ENCODE measurements around the gene NME9.
A peak's percentile ranks its signal among the peaks of the same experiment; 100 is the strongest.

NME9 gene

DNA sequence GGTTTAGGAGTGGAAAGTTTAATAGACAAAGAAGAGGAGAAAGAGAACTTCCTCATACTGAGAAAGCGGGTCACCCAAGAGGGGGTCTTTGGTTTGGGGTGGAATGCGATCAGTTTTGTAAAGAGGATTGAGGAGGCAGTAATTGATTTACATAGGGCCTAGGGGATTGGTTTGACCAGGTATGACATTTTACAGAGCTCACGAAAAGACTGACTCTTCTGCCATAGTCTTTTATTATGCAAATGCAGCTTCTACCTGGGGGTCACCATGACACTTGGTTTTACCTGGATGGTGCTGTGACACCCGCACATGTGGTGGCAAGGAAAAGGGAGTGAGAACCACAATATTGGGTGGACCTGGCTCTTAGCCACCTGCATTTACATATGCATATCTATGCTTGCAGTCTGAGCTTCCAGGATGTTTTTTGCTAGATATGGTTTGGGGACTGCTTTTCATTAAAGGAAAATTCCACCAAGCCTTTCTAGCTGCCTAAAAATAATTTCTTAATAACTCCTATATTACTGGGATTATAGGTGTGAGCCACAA is 6.9 kb upstream of the NME9 start:
- TF ChIP-seq, protein P1, sequence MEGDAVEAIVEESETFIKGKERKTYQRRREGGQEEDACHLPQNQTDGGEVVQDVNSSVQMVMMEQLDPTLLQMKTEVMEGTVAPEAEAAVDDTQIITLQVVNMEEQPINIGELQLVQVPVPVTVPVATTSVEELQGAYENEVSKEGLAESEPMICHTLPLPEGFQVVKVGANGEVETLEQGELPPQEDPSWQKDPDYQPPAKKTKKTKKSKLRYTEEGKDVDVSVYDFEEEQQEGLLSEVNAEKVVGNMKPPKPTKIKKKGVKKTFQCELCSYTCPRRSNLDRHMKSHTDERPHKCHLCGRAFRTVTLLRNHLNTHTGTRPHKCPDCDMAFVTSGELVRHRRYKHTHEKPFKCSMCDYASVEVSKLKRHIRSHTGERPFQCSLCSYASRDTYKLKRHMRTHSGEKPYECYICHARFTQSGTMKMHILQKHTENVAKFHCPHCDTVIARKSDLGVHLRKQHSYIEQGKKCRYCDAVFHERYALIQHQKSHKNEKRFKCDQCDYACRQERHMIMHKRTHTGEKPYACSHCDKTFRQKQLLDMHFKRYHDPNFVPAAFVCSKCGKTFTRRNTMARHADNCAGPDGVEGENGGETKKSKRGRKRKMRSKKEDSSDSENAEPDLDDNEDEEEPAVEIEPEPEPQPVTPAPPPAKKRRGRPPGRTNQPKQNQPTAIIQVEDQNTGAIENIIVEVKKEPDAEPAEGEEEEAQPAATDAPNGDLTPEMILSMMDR (IDR thresholded peaks at IDR 0.05; ENCODE audit: insufficient read depth, low read length, poor library complexity, severe bottlenecking), result no peak
- DNase-seq (ENCODE audit: extremely low read depth, insufficient read length), result no peak
- no peaks in the 10 kb centered on the region for H3K36me3 ChIP-seq (ENCODE audit: control insufficient read depth, insufficient read depth, low read length)

DNA sequence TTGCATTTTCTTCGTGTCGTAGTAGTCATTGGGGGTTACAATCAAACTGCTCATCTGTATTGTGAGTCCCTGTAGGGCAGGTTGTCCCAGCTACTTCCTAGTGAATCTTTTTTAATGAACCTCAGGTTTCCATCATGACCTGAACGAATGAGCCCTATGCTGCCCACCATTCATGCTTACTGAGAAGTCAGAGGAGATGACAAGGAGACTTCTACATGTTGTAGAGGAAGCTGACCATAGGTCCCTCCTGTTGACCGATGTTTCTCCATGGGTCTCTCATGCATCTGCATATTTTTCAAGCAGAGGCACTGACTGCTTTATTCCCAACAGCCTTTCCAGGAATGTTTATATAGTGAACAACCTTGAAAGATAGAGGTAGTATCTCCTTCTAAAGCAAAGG is 5.0 kb upstream of the NME9 start:
- no peak for DNase-seq (ENCODE audit: extremely low read depth, insufficient read length)
- Histone ChIP-seq H3K36me3 (ENCODE audit: control insufficient read depth, insufficient read depth, low read length) (no peaks in the 10 kb centered on the region), H3K27me3 (replicated peaks; ENCODE audit: control insufficient read depth, insufficient read depth, low read length) (0 out of 2 replicates have a peak, but pooled peaks cover 1% of the 10 kb centered on the region), H3K4me3 (replicated peaks; ENCODE audit: low read depth, low read length) (no peak overlapping the region)
- TF ChIP-seq, protein P1 (IDR thresholded peaks at IDR 0.05; ENCODE audit: insufficient read depth, low read length, poor library complexity, severe bottlenecking), result no peak

More for the DNA sequence above, 6.9 kb upstream of the NME9 start:
- no peaks in the 10 kb centered on the region for H3K27me3 ChIP-seq (replicated peaks; ENCODE audit: control insufficient read depth, insufficient read depth, low read length)
- no peak overlapping the region for H3K4me3 ChIP-seq (replicated peaks; ENCODE audit: low read depth, low read length)

DNA sequence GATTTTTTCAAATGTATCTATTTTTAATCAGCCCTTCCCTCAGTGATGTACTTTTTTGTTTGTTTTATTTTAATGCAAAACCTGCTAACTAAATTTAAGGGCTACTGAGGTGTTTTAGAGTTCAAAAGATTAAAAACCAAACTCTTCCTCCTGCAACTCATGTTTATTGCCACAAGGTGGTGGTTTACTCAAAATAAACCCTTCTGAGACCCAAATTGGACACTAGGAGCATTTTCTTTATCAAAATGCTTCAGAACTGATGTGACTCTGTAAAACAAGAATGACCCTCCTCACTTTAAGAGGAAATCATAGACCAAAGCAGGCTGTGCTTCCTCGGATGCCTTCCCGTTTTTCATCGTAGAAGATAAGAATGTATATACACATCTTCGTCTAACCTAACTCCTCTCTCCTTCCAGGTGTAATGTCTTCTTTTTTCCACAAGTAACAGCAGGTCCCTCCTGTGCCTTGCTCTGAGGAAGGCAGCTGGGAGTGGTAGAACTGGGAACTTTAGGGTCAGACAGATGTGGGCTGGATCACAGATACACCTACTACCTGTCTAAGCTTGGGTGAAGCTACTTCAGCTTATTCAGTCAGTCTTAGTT is 2.9 kb upstream of the NME9 start:
- Histone ChIP-seq H3K27me3 (replicated peaks; ENCODE audit: control insufficient read depth, insufficient read depth, low read length) (0 out of 2 replicates have a peak, but pooled peaks cover 1% of the 10 kb centered on the region), H3K4me3 (replicated peaks; ENCODE audit: low read depth, low read length) (no peak overlapping the region), H3K36me3 (ENCODE audit: control insufficient read depth, insufficient read depth, low read length) (no peaks in the 10 kb centered on the region)
- TF ChIP-seq, protein P1 (IDR thresholded peaks at IDR 0.05; ENCODE audit: insufficient read depth, low read length, poor library complexity, severe bottlenecking), result peak; percentile 46
- DNase-seq (ENCODE audit: extremely low read depth, insufficient read length), result no peak

DNA sequence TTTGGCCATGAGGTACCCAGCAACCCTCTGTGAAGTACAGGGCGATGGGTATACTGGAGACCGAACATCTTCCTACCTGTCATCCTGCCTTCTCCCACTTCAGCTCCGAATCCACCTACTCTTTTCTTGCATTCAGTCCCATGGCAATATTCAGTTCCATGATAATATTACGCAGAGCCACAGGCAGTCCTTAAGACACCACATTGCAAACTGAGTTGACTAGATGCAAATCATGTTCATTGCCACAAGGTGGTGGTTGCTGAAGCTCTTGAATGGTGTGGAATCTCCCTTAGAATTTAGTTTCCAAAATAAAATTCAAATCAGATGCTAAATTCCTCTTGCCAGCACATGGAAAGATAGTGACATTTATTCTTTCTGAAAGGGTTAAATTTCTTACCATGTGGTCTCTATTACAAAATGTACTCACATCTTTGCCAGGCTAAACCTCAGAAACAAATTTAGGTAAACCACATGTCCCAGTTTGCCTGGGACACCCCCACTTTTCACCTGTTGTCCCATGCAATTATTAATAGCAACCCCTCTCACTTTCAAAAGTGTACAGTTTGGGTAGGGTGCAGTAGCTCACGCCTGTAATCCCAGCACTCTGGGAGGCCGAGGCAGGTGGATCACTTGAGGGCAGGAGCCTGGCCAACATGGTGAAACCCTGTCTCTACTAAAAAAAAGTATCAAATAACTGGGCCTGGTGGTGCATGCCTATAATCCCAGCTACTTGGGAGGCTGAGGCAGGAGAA is 1.7 kb upstream of the NME9 start:
- H3K36me3 ChIP-seq (ENCODE audit: control insufficient read depth, insufficient read depth, low read length), result no peaks in the 10 kb centered on the region
- TF ChIP-seq, protein P1 (IDR thresholded peaks at IDR 0.05; ENCODE audit: insufficient read depth, low read length, poor library complexity, severe bottlenecking), result no peak
- H3K4me3 ChIP-seq (replicated peaks; ENCODE audit: low read depth, low read length), result no peak overlapping the region
- no peak for DNase-seq (ENCODE audit: extremely low read depth, insufficient read length)
- 0 out of 2 replicates have a peak, but pooled peaks cover 1% of the 10 kb centered on the region for H3K27me3 ChIP-seq (replicated peaks; ENCODE audit: control insufficient read depth, insufficient read depth, low read length)

DNA sequence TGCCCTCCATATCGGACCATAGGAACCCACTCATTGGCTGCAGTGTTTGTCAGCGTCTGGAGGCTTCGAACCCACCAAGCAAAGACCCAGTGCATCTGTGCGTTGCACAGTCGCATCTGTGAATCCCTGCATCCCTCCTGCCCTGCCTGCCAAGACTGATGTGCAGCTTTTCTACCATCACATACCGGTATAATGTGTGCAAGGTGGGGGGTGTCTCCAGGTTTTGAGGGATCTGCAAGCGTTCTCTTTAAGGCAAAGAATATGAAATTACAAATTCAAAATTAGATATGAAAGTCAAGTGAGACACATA is 288 bp upstream of the NME9 start:
- TF ChIP-seq, protein P1 (IDR thresholded peaks at IDR 0.05; ENCODE audit: insufficient read depth, low read length, poor library complexity, severe bottlenecking), result no peak
- peak overlapping the region; percentile 54 for H3K4me3 ChIP-seq (replicated peaks; ENCODE audit: low read depth, low read length)
- H3K27me3 ChIP-seq (replicated peaks; ENCODE audit: control insufficient read depth, insufficient read depth, low read length), result 0 out of 2 replicates have a peak, but pooled peaks cover 1% of the 10 kb centered on the region
- no peak for DNase-seq (ENCODE audit: extremely low read depth, insufficient read length)
- H3K36me3 ChIP-seq (ENCODE audit: control insufficient read depth, insufficient read depth, low read length), result no peaks in the 10 kb centered on the region
